Medulla oblongata (tissue), 1 donor: ENCODE results near the gene C20orf144.

Experiments
- DNase-seq: peaks from one replicate; pipeline ENCODE4 v3.0.0-alpha.2; 2015; ENCODE audit errors: extremely low spot score

Gene C20orf144

DNA sequence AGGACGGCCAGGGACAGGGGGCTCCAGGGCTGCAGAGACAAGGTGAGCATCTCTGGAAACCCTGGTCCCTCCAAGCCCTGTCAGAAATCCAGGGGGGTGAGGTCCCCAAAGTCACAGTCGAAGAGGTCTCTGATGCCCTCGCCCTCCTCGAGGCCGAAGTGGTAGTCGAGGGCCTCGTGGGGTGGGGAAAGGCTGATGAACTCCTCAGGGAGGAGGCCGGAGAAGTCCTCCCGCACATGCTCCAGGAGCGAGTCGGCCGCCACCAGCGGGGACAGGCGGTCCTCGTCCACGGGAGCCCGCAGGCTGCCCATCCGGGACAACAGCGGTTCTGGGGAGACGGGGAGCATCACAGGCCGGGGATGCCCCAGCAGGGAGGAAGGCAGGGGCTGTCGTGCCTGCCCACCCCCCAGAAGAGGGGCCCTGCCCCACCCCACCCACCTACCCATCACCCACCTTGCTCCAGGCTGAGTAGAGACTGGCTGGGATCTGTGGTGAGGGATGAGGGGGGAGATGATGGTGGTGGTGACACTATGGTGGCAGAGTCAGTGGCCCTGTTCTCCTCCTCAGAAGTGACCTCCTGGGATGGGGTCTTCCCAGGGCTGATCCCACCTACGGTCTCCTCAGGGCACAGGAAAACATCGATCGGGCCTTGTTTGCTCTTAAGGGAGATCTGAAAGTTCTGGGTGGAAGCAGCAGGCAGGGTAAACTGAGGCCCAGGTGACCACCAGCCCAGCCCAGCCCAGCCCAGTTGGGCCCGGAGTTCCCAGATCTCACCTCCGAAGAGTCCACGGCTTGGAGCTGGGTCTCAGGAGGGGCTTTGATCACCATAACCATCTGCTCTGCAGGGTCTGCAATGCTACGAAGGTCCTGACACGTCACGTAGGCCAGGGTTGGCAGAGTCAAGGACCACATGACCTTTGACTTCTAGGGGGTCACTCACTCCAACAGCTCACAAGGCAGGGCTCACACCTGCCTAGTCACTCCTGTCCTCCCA, 14.8 kb downstream of the C20orf144 start:
- no peak for DNase-seq

DNA sequence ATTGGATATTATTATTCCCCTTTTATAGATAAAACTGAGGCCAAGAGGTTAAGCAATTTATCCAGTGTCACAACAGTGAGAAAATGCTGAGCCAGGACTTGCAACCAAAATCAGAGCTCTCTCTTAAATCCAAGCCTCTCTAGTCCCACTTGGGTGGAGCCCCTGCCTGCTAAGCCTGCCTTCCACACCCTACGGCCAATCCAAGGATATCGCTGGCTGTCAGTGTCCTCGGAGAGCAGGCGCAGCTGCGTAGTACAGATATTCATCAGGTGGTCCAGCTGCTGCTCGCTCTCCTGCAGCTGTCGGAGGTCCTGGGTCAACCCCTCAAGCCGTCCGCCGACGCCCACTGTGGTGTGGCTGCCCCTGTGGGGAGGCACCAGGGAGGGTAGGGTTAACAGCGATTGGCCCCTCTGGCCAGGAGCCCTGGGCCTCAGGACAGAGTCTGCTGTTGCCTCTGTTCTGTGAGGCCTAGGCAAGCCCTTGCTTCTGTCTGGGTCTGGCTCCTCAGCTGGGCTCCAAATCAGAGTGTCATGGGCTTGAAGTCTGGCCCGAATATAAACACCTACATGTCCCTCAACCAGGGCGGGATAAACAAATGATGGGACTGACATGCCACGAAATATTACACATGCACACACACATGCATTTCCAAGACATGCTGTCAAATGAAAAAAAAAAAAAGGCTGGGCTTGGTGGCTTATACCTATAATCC, 16.0 kb downstream of the C20orf144 start:
- no peak for DNase-seq

DNA sequence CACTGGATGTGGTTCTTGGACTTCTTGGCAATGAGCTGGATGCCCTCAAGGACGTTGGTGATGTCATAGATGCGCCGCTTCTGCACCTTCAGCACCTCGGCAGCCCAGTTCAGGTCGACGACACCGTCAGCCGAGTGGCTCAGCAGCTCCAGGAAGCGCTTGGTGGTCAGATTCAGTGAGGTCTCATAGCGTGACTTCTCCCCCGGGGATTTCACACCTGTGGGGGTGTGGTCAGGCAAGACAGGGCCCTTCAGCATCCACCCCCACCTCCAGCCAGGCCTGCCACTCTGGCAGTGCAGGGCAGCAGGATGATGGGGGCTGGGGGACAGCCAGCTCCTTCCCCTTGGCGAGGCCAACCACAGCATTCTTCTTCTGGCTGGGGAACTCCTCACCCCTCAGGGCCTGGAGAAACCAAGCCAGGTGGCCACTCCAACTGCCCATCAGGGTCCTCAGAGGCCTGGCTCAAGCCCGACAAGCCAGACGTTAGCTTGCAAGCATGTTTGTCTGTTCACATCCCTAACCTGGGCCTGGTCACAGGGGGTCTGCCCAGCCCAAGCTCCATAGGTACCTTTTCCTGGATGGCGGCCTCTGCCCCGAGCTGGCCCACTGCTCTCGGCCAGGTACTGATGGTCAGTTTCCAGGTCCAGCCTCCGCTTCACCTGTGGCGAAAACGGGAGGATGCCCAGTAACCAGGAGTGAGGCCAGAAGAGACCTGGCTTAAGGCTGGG, 17.8 kb downstream of the C20orf144 start:
- no peak for DNase-seq

DNA sequence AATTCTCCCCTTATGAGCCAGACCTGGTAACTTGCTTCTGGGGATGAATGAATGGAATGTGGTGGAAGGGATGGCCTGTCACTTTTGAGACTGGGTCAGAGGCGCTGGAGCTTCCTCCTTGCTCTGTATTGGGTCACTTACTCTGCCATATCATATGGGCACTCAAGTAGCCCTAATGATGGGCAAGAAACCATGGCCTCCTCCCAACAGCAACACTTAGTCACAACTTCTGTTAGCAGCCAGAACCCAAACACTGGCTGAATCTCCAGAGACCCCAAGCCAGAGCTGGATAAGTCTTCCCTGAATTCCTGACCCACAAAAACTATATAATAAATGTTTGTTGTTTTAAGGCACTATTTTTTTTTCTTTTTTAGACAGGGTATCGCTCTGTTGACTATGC, 18.6 kb downstream of the C20orf144 start:
- DNase-seq, result no peak

DNA sequence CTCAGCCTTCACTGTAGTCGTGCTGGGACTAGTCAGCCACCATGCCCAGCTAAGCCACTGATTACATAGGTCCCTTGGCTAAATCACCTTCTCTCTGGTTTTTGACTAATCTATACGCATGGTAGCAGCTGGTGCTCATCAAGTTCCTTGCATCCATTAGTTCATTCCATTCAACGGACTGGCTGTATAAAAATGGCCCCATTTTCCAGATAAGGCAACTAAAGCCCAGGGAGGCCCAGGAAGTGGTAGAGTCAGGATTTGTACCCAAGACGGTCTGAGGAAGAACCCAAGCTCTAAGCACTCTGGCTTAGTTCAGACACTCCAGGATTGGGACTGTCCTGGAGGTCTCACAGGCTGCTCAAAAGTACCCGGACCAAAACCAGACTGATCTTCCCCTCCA, 19.2 kb downstream of the C20orf144 start:
- no peak for DNase-seq

DNA sequence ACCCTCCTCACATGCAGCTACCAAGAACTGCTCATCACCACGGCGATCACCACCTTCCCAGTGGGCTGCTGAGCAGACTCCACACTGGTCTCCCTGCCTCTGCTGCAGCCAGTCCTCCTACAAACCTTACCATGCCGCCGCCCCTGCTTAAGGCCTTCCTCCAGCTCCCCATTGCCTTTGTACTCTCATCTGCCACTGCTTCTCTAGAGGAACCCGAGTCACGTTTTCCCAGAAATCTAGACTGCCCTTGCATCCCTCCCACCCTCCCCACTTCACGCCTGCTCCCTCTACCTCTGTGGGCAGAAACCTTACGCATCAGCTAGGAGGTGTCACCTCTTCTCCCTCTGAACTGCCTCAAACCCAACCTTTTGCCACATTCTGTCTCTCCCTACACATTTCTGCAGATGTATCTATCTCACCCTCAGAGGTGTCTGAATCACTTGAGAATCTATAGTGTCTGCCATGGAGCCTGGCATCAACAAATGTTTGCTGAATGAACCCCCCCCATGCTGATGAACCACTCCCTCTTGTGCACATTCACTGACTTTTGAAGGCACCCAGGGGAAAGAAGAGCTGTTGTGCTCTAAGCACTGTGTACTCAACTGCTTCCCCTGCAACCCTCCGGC, 19.7 kb downstream of the C20orf144 start:
- no peak for DNase-seq

DNA sequence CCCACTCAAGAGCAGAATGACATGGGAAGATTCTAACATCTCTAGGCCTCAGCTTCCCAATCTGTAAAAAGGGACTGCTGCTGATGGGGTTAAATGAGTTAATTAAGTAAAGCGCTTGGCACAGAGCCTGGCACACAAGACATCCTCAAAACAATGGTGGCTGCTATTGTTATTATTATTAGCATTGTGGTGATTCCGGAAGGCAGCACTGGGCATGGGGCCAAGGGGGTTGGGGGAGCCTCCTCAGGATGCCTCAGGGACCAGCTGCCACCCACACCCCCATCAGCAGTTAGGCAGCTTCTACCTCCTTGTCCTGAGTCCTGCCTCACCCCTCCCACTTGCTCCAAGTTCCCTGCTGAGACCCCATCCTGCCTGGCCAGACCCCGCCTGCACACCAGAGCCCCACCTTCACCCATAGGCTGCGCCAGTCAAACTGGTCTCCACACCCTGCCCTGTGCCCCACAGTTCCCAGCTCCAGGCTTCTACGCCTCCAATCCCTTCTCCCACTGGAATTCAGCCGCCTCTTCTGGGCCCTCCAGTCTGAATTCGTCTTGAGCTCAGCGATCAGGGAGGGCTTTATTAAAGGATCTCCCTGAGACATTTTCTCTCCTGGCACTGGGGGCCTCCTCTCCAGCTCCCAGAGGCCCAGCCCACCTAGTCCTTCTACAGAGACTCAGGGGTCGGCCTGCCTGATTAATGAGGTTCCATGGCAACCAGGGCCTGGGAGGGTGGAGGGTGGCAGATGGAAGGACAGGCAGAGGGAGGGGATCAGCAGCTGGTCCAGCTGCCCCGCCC, 22.6 kb downstream of the C20orf144 start:
- no peak for DNase-seq

DNA sequence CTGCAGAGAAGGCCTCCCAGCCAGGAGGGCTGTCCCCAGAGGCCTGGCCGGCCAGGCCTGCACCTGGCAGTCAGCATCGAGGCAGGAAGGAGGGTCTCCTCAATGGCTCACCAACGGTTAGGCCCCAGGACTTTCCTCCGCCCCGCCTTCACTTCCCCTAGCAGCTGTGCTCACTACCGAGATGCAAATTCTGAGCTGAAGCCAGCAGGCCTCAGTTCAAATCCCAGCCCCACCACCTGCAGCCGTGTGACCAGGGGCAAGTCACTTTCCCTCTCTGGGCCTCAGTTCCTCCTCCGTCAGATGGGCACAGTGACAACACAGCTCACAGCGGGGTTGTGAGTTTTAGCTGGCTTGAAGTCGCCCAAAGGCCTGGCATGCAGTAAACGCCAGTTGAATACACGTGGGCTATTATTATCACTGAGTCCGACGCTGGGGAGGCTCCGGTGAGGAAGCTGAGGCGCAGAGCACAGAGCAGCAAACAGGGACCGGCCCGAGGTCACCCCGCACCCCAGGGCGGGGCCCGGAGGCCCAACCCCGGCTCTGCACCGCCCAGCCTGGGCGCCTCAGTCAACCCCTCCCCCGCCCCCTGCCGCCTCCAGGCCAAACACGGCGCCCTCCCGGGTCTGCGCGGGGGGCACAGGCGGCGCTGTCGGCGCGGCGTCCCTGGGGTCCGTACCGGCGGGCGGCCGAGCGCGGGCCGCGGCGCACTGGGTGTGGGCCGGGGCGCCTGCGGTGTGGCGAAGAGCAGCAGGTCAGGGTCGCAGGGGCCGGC, 23.4 kb downstream of the C20orf144 start:
- DNase-seq, result no peak

DNA sequence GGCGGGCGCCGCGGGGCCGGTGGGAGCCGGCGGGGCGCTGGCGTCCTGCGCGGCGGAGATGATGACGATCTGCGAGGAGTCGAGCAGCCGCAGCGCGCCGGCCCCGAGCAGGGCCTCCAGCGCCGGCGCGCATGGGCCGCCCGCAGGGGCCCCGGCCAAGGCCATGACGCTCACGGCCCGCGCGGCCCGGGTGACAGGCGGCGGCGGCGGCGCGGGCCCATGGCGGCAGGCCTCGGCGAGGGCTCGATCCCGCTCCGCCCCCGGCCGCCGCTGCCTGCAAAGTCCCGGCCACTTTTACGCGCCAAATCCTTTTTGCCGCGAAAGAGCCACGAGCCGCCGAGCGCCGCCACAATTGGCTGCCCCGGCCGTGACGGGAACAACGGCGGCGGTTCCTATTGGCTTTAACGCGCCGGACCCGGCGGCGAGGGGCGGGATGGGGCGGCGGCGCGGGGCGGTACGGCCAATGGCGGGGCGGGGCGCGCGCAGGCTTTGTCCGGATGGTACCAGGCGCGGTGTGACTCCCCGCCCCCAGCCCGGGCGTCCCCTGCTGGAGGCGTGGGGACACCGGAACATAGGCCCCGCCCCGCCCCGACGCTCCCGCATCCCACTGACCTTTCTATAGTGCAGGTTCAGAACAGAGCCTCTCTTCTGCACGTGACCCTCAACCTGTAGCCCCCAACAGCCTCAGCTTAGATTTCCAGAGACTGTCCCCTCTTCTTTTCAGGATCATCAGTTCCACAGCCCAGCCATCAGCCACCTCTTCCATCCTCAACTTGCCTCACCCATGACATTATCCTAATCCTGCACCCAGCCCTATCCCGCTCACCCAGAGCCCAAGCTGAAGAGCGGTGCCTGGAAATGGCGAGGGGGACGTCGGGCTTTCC, 24.2 kb downstream of the C20orf144 start, which contains the start of gene E2F1:
Gene E2F1, minus strand, starts transcription at position 286 of the 884 bp plus-strand sequence. Its CDS starts 121 bp downstream, at position 165.
- DNase-seq, result peak; percentile 95

DNA sequence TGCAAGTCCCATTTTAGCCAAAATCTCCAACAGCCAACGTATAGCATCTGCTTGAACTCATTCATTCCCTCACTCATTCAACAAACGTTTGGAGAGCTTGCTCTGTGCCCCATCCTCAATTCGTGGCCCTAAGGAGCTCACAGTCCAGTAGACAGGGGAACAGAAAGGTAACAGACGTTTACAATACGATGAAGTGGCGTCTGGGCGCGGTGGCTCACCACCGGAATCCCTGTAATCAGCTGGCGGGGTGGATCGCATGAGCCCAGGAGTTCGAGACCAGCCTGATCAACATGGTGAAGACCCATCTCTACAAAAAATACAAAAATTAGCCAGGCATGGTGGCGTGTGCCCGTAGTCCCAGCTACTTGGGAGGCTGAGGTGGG, 24.8 kb downstream of the C20orf144 start:
- no peak for DNase-seq

DNA sequence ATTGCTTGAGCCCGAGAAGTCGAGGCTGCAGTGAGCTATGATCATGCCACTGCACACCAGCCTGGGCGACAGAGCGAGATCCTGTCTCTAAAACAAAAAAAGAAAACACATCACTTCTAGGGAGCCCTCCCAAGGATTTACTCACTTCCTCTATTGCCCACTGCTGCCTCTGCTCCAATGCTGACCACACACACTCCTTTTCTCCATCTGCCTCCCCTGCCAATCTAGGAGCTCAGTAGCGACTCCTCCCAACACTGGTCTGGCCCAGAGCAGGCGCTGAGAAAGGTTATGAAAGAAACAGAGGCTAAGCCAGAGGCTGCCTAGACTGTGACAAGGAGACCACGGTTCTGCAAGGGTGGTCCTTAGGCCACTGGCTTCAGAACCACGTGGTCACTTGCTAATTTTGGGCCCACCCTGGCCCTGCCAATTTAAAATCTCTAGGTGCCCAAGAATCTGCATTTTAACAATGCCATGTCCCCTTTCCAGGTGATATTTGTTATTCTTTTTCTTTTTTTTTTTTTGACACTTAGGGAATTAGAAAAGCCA, 25.3 kb downstream of the C20orf144 start:
- DNase-seq, result peak; percentile 42

DNA sequence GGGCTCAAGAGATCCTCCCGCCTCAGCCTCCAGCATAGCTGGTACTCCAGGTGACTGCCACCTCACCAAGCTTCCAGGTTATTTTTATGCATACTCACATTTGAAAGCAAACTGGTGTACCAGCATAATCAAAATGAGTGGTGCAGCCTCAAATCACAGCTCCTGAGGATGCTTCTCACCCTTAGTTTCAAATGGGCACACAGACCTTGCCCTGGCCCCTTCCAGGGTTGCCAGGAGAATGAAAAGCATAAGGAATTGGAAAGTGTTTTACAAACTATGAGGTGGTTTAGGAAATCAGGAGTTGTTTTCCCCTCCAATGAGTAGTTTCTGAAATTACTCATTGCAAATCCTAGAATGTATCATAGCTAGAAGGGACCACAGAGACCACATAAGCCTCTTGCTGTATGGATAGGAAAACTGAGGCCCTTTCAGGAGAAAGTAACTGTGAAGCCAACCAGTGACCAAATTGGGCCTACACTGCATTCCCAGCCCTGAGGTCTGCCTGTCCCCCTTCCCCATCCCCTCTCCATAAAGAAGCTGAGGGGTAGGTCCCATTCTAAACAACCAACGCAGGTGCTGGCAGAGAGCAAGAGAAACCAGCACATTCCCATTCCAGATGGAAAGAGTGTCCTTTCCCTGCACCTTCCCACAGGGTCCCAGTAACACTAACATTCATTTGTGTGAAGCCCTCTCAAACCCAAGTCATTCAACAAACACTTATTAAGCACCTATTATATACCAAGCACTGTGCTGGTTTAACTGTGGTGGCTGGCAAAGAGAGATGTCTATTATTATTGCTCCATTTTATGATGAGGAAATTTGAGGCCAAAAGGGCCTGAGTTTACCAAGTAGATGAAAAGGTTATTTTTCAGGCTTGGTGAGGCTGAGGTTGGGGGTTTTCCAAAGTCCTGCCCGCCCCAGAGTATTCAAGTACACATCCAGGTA, 26.1 kb downstream of the C20orf144 start:
- no peak for DNase-seq

DNA sequence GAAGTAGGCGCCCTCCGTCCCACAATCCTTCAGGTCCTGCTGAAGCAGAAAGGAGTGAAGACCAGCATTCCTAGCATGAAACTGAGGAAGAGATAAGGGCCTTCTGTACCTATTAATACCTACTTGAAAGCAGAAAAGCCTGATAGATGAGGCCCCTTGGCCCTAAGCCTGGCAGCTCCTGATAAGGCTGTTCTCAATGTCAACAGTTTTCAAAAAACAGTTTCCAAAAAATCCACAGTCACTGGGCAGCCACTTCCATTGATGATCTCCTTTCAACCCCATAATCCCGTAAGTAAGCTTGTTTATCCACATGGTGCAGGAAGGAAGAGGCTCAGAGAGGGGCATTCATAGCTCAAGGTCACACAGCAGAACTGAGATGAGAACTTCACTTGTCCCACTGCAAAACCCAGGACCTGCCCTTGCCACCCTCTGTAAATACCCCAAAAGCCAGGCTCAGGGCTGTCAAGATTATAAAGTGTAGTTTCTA, 26.9 kb downstream of the C20orf144 start:
- DNase-seq, result no peak

DNA sequence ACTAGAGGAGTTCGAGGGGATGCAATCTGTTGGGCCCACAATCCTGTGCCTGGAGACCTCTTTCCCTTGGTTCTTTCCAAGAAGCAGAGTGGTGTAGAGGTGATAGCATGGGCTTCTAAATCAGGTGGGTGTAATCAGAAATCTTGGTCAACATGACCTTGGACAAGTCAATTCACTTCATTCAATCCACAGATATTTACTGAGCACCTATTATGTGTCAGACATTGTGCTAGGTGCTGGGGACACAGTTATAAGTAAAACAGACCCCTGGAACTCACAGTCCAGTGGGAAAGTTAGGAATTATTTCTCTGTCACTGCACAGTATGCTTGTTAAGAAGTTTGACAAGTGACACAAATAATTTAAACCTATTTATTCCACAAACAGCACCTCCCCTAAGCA, 27.4 kb downstream of the C20orf144 start:
- DNase-seq, result no peak

DNA sequence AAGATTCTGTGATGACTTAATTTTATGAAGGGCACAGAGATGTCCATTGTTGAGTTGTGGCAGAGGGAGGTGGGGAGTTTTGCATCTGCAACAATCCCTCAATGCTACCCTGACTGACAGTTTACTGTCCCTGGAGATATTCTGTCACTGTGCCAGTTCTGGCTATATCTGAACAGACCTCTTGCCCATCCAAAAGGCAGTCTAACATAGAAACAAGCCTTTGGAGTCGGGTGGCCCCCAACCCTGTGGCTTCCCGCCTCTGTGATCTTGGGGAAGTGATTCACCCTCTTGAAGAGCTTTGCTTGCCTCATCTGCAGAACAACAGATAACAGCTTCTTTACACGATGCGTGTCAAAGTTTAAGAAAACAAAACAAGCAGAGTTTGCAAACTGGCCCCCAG, 27.8 kb downstream of the C20orf144 start:
- peak; percentile 66 for DNase-seq

DNA sequence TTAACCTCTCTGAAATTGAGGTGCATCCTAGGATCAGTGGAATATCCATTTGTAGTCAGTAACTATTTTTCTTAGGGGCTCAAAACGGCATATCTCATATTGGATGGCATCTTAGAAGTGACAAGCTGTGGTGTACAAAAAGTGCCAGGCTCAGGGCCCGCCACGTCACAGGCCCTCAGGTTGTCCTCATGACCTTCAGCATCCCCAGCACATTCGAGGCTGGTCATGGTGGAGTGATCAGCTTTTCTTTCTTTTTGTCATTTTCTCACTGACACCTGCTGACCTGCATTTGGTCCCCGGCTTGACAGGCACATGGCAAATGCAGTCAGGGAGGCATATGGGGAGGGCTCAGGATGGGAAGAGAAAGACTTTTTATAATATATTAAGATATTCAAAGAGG, 31.2 kb downstream of the C20orf144 start:
- peak; percentile 46 for DNase-seq
